ENCODE results near the gene CARS2.

CARS2 gene

GRCh38 chr13:110651271-110651670, 54.6 kb downstream of the CARS2 start:
- no peak for DNase-seq

- no peak for DNase-seq
Observed at GRCh38 chr13:110650436-110650835, 55.5 kb downstream of the CARS2 start.

- DNase-seq, result no peak
Observed at GRCh38 chr13:110649551-110649950, 56.4 kb downstream of the CARS2 start.

GRCh38 chr13:110648848-110649421, 57.0 kb downstream of the CARS2 start:
- no peak for DNase-seq

GRCh38 chr13:110648146-110648819, 57.6 kb downstream of the CARS2 start:
- no peak for DNase-seq

GRCh38 chr13:110647365-110647737, 58.6 kb downstream of the CARS2 start:
- no peak for DNase-seq

GRCh38 chr13:110646442-110647364, 59.2 kb downstream of the CARS2 start:
- no peak for DNase-seq

- no peak for DNase-seq
Observed at GRCh38 chr13:110645750-110646149, 60.2 kb downstream of the CARS2 start.

- no peak for DNase-seq
Observed at GRCh38 chr13:110644892-110645521, 60.9 kb downstream of the CARS2 start.

- DNase-seq, result no peak
Observed at GRCh38 chr13:110643768-110644421, 62.0 kb downstream of the CARS2 start.

- no peak for DNase-seq
Observed at GRCh38 chr13:110643324-110643723, 62.6 kb downstream of the CARS2 start.

- DNase-seq, result no peak
Observed at GRCh38 chr13:110642291-110642981, 63.5 kb downstream of the CARS2 start.

GRCh38 chr13:110641055-110642015, 64.6 kb downstream of the CARS2 start:
- DNase-seq, result no peak

GRCh38 chr13:110640591-110641029, 65.3 kb downstream of the CARS2 start:
- no peak for DNase-seq

GRCh38 chr13:110639935-110640334, 66.0 kb downstream of the CARS2 start:
- DNase-seq, result no peak

- no peak for DNase-seq
Observed at GRCh38 chr13:110638814-110639806, 66.8 kb downstream of the CARS2 start.

GRCh38 chr13:110638257-110638656, 67.7 kb downstream of the CARS2 start:
- no peak for DNase-seq

- no peak for DNase-seq
Observed at GRCh38 chr13:110637747-110638146, 68.2 kb downstream of the CARS2 start.

GRCh38 chr13:110637275-110637674, 68.6 kb downstream of the CARS2 start:
- no peak for DNase-seq
